Activated T-cell treated with anti-CD3 and anti-CD28 coated beads for 4 hours (primary cell): ENCODE measurements around the gene C1orf185.
"Not testable (repeated sequence)": the region's sequence is repeated elsewhere in the genome, so short reads cannot be mapped to it uniquely, and the experiment has no call there.

ENCODE experiments used
- DNase-seq: peaks from one replicate; pipeline ENCODE4 v3.0.0-alpha.2; 2020

C1orf185 gene

DNA sequence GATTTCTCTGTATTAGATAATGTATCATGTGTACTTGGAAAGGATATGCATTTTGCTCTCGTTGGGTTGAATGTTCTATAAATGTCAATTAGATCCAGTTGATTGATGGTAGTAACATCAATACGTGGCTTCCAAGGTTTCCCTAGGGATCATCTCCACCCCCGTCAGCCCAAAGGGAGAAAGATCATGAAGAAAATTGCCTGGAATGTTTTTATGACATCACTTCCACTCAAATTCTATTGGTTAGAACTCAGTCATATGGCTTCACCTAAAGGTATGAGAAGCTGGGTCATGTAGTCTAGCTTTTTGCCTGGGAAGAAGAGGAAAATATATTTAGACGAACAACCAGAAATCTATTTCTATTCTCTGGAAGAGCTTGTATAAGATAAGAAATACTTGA, at the start of gene C1orf185:
Gene C1orf185, plus strand, starts transcription at position 253 of the 400 bp plus-strand sequence. Its CDS starts 6 bp downstream, at position 259.
- DNase-seq = no peak

DNA sequence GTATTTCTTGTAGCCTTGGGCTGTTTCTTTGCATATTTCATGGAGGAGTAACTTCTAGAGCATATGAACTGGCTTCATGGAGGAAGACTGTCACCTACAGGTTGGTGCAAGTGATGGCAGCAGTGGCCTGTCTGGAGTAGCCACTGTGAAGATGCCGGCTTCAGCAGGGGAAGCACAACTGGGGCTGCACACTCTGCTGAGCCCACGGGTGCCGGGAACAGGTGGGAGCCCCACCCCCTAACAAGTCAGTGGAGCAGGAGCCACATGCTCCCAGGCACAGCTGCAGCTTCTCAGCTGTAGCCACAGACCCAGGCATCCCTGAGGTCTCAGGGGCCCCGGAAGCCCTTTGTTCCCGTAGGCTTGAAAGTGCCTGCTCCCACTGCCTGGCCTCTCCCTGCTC, 43.2 kb upstream of the C1orf185 start:
- DNase-seq = no peak

DNA sequence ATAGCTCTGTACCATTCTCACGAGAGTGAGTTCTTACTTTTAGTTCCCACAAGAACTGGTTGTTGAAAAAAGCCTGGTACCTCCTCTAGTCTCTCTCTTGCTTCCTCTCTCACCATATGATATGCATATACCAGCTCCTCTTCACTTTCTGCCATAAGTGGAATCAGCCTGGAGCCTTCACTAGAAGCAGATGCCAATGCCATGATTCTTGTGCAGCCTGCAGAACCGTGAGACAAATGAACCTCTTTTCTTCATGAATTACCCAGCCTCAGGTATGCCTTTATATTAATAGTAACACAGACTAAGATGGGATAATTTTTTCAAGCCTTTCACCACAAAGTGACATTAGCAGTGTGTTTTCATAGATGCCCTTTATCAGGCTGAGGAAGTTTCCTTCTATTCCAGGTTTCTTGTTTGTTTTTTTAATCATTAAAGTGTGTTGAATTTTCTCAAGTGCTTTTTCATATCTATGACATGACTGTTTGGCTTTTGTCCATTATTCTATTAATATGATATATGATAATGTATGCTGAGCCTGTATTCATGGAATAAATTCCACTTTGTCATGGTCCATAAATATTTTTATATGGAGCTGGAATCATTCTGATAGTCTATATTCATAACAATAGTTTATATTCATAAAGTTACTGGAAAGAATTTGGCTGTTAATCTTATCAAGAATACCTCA, 40.7 kb upstream of the C1orf185 start:
- DNase-seq = no peak

DNA sequence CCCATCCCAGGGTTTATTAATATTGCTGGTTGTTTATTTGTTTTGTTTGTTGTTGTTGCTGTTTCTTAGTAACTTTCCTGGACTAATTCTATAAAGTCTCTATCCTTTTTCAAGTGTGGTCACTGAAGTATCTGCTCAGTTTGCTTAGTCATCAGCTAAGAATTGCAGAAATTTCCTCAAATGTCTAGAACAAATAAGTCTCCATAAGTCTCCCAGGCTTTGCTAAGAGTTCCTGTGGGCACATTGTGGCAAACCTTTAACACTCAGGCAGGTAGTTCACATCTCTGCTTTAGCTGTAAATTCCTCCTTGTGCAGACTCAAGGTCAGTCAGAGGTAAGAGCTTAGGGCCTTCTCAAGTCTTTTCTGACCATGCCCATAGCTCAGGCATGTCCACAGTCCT, 38.9 kb upstream of the C1orf185 start:
- no peak for DNase-seq

DNA sequence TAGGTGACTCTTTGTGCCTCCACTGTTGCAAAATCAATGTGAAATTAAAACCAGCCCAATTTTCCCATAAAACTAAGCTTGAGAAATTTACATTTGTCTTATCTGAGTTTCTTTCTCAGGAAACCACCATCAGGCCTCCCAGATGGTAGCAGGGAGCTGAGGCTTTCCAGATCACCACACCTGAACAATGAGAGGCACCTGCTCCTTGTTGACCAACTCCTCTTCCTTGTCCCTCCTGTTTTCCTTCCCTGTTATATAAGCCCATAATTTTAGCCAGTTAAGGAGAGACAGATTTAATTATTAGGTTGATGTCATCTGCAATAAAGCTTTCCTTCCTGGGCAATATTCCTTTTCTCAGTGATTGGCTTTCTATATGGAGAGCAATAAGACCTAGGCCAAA, 32.0 kb upstream of the C1orf185 start:
- no peak for DNase-seq

DNA sequence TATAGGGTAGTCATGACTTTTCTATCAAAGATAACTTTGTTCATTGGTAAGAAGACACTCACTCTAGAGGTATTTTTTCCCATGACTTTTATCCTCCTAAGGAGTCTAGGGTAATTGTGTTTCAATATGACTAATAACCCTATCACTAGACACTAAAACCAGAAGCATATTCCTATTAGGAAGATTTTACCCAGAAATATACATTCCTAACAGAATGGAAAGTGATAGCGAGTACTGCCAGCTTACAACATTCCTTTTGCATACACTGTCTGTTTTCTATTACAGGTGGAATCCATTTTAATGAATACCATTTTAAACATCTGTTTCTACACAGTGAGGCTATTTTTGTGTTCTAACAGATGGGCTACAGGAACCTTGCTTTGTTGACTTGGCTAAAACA, 31.4 kb upstream of the C1orf185 start:
- no peak for DNase-seq

DNA sequence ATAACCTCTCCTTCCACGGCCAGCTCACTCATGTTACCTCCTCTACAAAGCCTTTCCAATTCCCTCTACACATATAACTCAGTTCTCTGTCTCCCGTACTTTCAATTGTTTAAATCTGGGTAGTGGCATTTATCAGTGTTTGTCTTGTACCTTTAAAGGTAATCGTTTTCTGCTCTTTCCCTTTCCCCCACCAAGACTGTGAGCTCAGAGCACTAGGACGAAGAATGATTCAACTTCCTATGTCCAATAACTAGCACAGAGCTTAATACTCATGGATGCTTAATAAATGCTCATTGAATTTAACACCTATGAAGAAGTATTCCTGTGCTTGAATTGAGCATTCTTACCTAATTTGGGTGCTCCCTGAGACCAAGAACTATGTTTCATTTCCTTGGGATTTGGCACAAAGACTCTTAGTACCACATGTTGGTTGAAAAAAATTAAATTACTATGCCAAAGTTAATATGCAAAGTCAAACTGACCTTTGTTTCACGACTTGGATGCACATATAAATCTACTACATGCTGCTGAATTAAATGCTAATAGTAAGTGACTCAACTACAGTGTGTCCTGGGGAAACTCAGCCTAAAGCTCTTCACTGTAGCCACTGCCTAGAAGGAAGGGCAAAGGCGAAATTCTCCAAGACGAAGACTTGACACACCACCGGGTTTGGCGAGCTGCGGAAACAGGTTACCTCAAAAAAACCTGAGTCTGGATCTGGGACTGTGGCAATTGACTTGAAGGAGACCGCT, 30.6 kb upstream of the C1orf185 start:
- DNase-seq = no peak

DNA sequence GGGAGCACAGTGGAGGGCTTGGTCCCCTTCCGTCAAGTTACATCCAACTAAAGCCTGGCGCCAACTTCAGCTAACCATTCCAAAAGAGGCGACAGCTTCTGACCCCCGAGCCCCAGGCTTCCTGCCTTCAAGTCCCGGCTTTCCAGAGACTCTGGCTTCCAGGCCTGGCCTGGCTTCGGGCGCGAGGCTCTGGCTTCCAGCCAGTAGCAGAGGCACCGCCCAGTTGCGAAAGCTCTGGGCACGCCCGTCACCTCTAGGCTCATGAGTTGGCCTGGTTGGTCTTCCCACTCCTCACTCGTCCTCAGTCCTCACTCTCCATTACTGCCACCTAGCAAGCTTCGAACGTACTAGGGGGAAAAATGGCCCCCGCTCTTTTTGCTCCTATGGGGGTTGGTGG, 30.0 kb upstream of the C1orf185 start:
- DNase-seq = no peak

DNA sequence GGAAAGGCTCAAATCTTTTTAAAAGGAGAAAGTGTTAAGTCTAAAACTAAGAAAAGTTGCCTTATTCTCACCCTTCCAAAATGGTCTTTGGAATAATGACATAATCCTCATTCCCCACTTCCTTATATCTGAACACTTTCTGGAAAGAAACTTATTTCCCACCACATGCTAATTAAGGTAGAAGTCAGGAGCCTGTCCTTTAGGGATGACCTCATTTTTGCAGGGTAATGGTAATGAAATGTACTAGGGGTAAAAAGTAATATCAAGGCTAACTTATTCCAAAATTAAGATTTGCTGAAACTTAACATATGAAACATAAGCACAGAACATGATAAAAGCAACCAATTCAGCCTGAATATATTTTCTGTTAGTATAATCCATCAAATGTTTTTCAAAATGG, 29.4 kb upstream of the C1orf185 start:
- DNase-seq = no peak

DNA sequence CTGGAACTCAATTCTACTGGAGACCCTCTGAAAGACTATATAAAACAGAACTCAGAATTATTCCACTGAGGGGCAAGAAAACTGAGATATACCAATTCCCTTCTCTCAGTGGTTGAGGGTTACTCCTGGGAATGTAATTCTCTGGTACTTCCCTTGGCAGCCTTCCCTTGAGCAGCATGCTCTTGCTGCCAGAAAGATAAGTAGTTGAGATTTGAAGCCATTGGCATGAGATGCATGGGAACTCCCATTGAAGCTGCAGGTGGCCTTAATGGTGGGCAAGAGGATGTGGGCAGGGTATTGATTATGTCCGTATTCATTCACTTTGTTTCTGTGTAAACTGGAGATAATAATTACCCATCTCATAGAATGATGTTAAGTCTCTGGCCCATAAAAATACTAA, 28.6 kb upstream of the C1orf185 start:
- DNase-seq = no peak

DNA sequence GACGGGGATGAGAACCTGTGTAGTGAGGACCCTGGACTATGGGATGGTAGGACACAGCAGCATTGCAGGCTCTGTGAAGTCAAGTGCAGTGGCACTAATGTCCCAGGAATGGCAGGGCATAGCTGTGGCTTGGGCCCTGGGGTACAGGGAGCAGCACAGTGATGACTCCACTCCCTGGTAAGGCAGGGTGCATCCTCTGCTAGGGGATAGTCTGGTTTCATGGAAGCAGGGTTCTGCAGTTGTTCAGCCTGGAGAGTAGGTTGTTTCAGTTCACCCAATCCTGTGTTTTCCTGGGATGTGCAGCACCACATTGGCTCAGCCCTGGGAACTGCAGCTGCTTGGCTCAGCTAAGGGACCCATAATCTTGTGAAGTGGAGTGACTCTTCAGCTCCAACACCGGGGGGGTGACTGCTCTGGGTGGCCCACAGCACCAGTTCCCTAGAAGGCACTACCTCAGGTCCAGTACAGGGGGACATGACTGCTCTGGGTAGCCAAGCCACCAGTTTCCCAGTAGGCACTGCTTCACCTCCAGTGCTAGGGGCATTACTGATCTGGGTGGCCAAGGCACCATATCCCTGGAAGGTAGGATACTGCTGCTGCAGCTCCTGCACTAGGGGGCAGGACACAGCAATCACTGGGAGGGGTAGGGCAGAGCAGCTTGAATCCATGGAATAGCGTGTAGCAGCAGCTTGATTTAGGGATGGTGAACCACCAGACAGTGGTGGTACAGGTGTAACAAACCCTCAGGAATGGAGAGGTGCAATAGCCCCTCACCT, 15.3 kb upstream of the C1orf185 start:
- no peak for DNase-seq

DNA sequence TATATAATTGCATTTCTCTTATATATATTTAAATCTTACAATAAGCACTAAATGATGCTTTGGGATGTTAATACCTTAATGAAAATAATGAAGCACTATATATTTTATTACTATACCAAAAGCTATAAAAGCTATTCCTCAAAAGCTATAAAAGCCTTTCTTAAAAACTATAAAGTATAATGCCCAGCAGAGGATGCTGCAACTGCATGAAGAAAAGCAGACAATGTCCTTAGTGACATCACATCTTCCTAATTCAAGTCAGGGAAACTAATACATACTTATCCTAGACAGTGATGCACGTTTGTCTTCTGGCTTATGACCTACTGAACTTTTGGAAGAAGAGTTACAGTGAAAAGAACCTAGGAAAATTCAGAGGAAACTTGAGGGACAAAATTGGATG, 13.6 kb upstream of the C1orf185 start:
- DNase-seq = no peak

DNA sequence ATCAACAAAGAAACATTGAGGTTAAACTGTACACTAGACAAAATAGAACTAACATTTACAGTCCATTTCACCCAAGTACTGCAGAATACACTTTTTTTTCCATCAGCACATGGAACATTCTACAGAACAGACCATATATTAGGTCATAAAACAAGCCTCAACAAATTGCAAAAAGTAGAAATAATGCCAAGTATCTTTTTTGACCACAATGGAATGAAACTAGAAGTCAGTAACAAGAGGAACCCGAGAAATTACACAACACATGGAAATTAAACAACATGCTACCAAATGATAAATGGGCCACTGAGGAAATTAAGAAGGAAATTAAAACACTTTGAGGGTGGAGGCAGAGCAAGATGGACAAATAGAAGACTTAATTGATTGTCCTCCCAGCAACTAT, 8.4 kb upstream of the C1orf185 start:
- DNase-seq = no peak

DNA sequence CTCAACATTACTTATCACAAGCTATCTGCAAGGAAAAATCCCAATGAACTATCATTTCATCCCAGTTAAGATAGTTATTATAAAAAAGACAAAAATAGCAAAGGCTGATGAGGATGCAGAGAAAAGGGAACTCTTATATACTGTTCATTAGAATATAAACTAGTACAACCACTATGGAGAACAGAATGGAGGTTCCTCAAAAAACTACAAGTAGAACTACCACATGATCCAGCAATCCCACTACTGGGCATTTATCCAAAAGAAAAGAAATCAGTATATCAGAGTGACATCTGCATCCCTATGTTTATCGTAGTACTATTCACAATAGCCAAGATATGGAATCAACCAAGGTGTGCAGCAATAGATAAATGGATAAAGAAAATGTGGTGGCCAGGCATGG, 4.9 kb upstream of the C1orf185 start:
- no peak for DNase-seq

DNA sequence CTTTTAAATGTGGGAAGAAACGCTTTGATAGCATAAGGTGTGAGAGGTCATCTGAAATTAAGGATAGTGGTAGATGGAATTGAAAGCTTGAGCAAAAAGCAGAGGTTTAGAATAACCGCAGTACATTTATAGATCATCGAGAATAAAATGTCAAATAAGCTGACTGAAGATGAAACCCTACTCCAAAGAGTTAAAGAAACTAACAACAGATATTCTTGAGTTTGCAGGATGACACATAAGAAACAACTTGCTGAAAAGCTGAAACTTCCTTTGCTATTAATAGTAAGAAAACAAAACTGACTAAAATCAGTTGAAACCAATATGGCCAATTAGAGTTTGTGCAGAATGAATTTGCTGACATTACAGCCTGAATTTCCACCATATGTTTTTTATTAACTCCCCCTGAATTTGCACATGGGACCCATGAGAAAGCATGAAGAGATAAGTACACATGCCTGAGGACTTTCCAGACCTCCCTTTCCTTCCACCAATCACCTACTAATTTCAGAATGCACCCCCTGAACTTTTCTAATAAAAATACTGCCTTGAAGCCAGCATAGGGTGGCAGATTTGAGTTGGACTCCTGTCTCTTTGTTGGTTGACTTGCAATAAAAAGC, 1.7 kb upstream of the C1orf185 start:
- no peak for DNase-seq

DNA sequence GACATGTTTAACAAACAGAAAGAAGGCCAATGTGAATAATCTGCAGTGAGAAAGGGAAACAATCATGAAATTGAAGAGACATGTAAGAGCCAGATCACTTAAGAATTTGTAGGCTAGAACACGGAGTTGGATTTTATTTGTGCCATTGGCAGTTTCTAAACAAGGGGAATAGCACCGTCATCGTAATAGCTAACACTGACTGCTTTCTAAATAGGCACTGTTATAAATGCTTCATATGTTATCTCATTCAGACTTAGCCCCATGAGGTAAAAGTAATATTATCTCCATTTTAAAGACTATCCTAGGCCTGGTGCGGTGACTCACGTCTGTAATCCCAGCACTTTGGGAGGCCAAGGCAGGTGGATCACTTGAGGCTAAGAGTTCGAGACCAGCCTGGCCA, 12.1 kb downstream of the C1orf185 start:
- no peak for DNase-seq

DNA sequence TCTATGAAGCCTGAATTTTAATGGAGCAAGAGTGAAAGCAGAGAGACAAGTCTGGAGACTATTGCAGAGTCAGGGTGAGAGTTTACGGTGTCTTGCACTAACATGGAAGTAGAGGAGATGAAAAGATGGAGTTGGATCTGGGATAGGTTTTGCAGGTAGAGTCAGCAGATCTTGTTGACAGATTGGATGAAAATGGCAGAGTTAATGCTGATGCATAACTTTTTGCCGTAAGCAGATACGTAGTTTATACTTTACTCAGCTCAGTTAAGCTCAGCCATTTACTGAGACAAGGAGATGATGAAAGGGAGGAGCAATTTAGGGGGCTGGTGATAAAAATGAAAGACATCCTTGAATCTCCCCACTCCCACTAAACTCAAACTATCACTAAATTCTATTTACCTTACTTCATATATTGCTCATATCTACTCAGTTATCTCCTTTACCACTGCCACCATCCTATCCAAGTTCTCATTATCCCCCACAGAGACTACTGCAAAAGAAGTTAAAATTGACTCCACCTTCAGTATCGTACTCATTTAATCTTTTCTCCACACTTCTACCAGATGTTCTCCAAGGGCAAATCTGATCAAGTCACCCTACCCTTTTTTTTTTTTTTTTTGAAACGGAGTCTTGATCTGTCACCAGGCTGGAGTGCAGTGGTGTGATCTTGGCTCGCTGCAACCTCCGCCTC, 13.8 kb downstream of the C1orf185 start:
- DNase-seq = no peak

DNA sequence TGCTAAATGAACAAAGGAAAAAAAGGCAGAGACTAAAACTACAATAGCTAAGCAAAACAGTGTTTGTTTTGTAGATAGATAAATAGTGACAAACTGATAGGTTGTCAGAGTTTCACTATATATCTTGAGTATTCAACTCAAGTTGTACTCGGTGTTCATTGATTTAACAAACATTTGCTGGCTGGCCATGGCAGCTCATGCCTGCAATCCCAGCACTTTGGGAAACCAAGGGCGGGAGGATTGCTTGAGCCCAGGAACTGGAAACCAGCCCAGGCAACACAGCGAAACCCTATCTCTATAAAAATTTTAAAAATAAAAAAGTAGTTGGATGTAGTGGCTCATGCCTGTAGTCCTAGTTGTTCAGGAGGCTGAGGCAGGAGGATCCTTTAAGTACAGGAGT, 17.3 kb downstream of the C1orf185 start:
- DNase-seq = no peak

DNA sequence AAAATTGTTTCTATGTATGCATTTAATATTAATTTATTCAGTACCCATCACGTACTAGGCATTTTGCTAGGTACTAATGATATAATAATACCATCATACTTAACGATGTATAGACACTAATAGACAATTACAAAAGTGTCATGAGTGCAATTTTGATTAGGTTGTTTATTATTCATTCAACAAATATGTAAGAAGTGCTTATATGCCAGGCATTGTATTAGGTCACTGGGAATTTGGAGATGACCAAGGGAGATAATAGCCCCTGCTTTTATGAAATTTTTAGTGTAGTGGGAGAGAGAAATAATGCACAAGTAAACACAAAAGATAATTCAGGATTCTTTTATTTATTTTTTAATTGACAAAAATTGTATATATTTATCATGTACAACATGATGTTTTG, 18.6 kb downstream of the C1orf185 start:
- no peak for DNase-seq

DNA sequence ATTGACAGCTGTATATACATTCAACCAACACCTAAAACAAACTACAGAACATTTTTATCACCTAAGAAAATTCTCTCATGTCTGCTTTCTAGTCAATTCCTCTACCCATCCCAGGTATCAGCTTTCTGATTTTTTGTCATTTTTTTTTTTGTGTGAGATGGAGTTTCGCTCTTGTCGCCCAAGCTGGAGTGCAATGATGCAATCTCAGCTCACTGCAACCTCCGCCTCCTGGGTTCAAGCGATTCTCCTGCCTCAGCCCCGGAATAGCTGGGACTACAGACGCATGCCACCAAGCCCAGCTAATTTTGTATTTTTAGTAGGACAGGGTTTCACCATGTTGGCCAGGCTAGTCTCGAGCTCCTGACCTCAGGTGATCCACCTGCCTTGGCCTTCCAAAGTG, 25.1 kb downstream of the C1orf185 start:
- not testable (repeated sequence) for DNase-seq

DNA sequence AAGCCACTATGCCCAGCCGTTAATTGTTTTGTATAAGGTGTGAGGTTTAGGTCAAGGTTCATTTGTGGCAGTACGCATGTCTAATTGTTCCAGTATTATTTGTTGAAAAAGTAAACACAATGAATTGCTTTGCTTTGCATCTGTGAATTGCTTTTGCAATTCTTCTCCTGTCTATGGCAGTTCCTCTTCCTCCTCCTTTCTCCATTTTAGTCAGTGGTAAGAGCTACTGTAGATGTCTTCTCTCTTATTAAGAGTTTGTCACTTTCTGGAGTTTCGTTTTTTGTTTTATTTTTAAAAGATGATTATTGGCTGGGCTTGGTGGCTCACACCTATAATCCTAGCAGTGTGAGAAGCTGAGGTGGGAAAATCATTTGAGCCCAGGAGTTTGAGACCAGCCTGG, 29.2 kb downstream of the C1orf185 start:
- no peak for DNase-seq

DNA sequence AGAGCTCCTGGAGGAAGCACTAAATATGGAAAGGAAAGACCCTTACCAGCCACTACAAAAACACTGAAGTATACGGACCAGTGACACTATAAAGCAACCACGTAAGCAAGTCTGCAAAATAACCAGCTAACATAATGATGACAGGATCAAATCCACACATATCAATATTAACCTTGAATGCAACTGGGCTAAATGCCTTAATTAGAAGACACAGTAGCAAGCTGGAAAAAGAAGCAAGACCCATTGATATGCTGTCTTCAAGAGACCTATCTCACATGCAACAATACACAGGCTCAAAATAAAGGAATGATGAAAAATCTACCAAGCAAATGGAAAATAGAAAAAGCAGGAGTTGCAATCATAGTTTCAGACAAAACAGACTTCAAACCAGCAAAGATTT, 31.0 kb downstream of the C1orf185 start:
- DNase-seq = no peak

DNA sequence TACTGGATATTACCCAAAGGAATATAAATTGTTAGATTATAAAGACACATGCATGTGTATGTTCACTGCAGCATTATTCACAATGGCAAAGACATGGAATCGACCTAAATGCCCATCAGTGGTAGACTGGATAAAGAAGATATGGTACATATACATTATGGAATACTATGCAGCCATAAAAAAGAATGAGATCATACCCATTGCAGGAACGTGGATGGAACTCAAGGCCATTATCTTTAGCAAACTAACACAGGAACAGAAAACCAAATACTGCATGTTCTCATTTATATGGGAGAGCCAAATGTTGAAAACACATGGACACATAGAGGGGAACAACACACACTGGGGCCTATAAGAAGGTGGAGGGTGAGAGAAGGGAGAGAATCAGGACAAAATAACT, 35.7 kb downstream of the C1orf185 start:
- DNase-seq = not testable (repeated sequence)
